ENCODE results near the gene RCAN3.

The RCAN3 gene

GRCh38 chr1:24551290-24551959 is 48.8 kb downstream of the RCAN3 start:
- DNase-seq (ENCODE audit: low spot score) = no peak

GRCh38 chr1:24551960-24552571 is 49.4 kb downstream of the RCAN3 start:
- no peak for DNase-seq (ENCODE audit: low spot score)

DNA sequence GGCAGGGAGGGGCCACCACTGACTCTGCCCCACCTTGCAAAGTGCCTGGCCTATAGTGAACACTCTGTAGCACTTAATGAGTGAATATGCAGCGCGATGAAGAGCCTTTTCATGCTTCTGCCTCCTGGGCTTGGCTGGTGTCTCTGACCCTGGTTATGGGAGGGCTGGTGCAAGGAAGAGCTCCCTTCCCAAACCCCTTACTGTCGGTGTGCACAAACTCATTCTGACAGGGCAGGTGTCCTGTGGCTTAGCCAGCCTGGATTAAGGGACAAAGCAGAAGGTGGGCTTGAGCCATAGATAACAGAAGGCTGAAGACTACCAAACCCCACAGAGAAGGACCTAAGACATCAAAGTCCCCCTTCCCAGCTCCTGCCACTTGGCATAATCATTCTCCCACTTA is 51.3 kb downstream of the RCAN3 start:
- DNase-seq (ENCODE audit: low spot score) = no peak

DNA sequence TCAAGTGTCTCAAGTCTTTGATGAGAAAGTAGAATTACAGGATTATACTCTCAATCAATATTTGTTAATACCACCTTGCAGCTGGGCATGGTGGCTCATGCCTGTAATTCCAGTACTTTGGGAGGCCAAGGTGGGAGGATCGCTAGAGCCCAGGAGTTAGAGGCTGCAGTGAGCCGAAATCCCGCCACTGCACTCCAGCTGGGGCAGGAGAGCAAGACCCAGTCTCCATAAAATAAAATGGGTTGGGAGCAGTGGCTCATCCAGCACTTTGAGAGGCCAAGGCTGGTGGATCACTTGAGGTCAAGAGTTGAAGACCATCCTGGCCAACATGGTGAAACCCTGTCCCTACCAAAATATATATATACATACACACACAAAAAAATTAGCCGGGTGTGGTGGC is 52.1 kb downstream of the RCAN3 start:
- no peak for DNase-seq (ENCODE audit: low spot score)

- no peak for DNase-seq (ENCODE audit: low spot score)
Measured at GRCh38 chr1:24555591-24556413, 53.2 kb downstream of the RCAN3 start, which contains the start of gene NCMAP. Gene NCMAP, plus strand, starts transcription at chr1:24556087. Its CDS starts 39,344 bp downstream, at chr1:24595431.

DNA sequence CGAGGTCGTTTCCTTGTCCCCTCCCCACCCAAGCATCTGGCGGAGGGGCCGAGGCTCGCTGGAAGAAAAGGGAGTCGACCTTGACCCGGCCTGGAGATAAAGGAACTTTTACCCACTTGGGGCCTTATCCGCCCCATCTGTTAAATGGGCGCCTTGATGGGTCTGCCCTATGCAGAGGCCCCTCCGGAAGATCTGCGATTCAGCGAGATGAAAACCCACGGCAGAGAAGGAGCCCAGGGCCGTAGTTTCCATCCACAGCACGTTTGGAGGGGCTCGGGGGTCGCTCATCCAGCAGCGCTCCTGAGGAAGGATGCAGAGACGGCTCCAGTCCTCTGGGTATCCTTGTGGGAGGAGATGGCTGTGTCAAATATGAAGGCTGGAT is 53.8 kb downstream of the RCAN3 start:
- DNase-seq (ENCODE audit: low spot score) = no peak

- DNase-seq (ENCODE audit: low spot score) = no peak
Measured at GRCh38 chr1:24557220-24557619, 54.6 kb downstream of the RCAN3 start.

GRCh38 chr1:24557711-24558131 is 55.1 kb downstream of the RCAN3 start:
- no peak for DNase-seq (ENCODE audit: low spot score)

DNA sequence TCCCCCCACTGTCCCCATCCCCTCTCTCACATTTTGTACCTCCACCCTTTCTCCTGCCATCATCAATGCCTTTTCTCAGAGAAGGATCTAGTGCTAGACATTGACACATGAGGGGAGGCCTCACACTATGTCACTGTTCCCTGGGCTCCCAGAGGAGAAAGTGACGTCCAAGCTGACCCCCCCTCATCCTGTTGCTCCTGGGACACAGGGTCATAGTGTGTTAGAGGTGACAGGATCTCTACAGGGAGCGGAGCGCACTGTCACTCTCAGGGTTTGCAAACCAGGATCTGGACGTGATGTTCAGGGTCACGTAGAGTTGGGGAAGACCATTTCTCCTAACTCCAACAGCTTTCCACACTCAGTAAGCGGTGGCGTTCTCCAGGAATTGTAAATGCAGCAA is 55.8 kb downstream of the RCAN3 start:
- no peak for DNase-seq (ENCODE audit: low spot score)

DNA sequence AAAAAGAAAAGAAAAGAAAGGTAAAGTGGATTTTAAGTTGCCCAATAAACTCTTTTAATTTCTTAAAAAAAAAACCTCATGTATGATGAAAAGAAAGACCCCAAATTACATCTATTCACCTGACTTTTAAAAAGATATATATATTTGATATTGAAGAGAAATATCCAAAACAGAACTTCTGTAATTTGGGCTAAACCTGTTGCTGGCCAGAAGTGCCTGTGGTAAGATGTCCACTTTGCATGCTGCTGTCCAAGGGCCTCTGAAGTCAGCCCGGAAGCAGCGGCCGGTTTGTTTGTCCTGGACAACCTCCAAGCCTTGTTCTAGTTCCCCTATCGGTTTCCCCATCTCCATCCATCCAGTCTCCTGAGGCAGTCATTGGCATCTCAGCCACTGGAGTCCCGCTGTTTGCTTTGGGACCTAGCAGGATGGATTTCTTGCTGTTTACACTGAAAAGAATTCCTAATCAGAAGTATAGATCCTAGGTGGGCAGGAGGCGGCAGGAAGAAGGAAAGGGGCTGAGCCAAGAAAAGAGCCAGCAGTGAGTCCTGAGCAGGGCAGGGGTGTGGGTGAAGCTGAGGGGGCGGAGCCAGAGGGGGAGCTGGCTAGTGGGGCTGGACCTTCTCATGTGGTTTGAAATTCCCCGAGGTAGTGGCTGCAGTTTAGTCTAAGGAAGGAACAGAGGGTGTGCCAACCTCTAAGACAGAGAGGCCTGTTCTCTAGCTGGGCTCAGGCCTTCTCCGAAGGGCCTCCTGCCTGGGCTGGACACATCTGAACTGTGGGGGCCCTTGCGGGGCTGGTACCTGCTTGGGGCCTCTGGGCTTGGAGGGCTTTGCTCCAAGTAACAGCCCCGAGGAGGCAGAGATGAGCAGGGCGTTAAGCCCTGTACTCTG is 56.5 kb downstream of the RCAN3 start:
- peak; percentile 80 for DNase-seq (ENCODE audit: low spot score)

DNA sequence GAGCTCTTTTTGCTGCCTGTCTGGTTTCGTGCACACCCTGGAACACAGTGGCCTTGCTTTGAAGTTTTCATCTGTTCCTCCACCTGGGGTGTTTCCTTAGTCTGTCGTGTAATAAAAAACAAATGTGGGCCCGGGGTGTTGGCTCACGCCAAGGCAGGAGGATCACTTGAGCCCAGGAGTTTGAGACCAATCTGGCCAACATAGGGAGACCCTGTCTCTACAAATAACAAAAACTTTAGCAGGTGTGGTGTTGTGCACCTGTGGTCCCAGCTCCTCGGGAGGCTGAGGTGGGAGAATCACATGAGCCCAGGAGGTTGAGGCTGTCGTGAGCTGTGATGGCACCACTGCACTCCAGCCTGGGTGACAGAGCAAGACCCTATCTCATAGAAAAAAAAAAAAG is 57.7 kb downstream of the RCAN3 start:
- no peak for DNase-seq (ENCODE audit: low spot score)

GRCh38 chr1:24562625-24563024 is 60.0 kb downstream of the RCAN3 start:
- no peak for DNase-seq (ENCODE audit: low spot score)

DNA sequence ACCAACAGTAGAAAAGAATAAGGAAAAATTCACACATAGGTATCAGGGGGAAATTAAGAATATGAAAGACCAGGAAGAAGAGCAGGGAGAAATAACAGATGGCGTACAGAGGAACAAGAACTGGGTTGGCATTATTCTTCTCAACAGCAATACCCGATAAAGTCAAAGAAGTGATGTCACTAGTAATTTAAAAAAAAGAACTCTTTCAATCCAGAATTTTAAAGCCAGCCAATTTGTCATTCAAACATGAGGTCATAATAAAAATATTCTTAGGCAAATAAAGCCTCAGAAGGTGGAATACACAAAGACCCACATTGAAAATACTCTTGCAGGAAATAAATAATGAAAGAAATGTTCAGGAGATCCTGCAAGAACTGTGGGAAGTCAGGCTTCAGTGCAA is 62.1 kb downstream of the RCAN3 start:
- DNase-seq (ENCODE audit: low spot score) = no peak

- no peak for DNase-seq (ENCODE audit: low spot score)
Measured at GRCh38 chr1:24566236-24566867, 63.7 kb downstream of the RCAN3 start.

GRCh38 chr1:24567792-24568388 is 65.3 kb downstream of the RCAN3 start:
- no peak for DNase-seq (ENCODE audit: low spot score)

DNA sequence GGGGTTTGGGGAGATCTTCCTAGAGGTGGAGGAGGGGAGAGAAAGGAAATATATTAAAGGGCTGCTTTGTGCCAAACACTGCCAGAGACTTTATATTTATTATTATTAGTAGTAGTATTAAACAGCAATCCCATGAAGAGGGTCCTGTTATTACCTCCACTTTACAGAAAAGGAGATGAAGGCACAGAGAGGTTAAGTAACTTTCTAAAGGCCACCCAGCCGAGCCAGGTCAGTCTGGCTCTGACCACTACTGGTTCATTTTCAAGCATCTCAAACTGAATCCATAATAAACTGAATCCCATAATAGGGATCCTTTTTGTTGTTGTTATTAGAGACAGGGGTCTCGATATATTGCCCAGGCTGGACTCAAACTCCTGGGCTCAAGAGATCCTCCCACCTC is 65.8 kb downstream of the RCAN3 start:
- no peak for DNase-seq (ENCODE audit: low spot score)

- no peak for DNase-seq (ENCODE audit: low spot score)
Measured at GRCh38 chr1:24570265-24571125, 67.9 kb downstream of the RCAN3 start.

DNA sequence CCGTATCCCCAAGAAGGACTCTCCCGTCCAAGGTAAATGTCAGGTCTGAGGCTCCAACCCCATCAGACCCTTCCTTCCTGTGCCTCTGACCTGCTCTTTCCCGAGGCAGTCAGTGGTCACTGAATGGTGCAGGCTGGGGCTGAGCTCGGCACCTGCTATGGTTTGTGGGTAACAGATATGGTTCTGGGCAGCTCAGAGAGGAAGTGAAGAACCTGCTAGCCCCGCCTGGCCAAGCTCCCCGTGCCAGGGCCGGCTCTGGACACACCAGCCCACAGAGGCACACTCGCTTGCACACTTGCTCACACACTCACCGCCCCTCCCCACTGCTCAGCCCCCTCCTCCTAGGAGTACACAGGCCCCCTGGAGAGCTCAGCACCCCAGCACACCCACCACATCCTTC is 69.7 kb downstream of the RCAN3 start:
- DNase-seq (ENCODE audit: low spot score) = no peak

DNA sequence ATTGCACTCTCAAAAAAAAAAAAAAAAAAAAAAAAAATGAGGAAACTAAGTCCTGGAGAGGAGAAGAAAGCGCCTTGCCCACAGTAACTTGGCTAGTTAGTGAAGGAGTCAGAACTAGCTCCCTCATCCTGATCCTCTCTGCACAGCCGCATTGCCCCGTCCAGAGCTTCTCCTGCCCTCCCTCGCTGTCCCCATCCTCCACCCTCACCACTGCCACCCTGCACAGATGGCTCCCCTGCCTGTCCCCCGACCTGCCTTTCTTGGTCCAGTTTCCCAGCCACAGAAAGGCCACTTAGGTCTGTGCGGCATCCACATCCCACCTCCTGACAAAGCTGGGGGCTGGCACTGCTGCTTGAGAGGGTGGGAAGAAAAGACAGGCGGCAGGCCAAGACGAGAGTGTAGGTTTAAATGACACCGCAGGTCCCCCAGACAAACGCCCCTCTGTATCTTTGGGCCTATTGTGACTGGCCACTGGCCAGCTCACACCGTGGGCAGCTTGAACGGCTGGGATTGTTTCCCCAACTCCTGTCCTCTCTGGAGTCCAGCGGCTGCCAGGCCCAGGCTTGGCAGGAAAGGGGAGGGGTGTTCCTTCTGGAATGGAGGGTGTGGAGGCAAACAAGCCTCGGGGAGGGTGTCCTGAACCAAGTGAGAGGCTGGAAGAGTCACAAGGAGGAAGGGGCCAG is 73.4 kb downstream of the RCAN3 start:
- no peak for DNase-seq (ENCODE audit: low spot score)

GRCh38 chr1:24578846-24579245 is 76.2 kb downstream of the RCAN3 start:
- no peak for DNase-seq (ENCODE audit: low spot score)

Measured in globus pallidus (tissue), 1 donor.